GM04504 (cell line): ENCODE results near the gene MBNL1.
"Not testable (repeated sequence)": the region's sequence is repeated elsewhere in the genome, so short reads cannot be mapped to it uniquely, and the experiment has no call there.

Experiments used
- DNase-seq: peaks from one replicate; pipeline ENCODE4 v3.0.0-alpha.2; 2012; ENCODE audit warnings: low read depth

Gene MBNL1

DNA sequence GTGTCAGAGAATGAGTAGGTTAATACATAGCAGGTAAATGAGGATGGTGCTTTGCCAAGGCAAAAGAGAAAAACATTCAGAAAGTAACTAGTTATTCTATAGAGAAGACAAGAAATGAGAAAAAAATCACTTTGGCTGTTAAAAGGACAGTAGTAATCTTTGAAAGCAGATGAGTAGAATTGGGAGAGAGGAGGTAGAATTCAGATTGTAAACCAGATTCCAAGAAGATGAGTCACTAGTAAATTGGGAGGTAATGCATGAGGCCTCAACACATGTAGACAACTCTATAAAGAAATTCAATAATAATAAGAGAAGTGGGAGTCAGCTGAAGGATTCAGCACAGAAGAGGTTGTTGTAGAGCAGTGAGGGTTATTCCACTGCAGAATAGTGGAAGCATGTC, 81.4 kb downstream of the MBNL1 start:
- no peak for DNase-seq

DNA sequence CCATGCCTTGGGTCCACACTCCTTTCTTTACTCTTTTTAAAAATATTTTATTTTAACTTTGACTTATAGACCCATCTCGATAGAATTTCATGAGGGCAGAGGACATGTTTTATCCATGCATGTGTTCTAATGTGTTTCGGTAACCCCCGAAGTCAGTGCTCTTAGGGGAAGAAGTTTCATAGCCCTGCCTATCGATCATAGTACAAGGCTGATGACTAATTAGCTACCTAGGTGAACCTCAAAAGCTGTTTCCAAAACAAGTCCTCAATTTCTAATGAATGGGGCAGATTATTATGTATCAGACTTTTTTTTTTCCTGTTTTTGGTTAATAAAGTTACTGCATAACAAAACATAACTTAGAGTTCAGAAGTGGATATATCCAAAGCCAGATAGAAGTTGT, 82.0 kb downstream of the MBNL1 start:
- DNase-seq, result no peak

DNA sequence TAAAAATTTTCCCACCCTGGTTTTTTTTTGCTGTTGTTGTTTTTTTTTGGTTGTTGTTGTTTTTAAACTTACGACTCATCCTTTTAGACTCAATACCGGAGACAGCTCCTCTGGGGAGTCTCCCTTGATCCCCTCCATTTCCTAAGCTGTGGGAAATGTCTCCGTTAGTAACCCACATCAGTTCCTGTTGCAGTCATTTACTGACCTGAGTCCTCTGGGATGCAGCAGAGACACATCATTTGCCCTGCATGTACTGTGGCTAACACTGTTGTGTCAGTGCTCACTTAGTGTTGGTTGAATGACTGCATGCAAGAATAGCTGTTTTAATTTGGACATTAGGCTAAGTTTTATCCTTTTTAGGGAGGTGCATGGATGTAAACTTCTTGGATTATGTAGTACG, 83.8 kb downstream of the MBNL1 start:
- DNase-seq, result no peak

DNA sequence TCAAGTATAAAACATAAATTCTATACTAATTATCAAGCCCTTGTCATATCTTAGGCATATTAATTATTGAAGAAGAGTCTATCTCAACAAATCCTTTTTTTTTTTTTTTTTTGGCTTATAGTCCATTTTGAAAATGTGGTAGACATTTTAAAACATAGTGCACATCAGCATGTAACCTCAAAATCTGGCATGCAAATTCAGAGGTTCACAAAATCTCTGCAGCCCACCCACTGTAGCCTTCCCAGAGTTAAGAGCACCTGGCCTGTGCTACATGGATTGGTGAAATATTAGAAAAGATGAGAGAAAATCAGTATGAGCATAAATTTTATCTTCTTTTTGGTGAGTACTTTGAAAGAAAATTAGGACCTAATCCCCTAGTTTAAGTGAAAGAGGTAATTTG, 84.8 kb downstream of the MBNL1 start:
- DNase-seq, result no peak

DNA sequence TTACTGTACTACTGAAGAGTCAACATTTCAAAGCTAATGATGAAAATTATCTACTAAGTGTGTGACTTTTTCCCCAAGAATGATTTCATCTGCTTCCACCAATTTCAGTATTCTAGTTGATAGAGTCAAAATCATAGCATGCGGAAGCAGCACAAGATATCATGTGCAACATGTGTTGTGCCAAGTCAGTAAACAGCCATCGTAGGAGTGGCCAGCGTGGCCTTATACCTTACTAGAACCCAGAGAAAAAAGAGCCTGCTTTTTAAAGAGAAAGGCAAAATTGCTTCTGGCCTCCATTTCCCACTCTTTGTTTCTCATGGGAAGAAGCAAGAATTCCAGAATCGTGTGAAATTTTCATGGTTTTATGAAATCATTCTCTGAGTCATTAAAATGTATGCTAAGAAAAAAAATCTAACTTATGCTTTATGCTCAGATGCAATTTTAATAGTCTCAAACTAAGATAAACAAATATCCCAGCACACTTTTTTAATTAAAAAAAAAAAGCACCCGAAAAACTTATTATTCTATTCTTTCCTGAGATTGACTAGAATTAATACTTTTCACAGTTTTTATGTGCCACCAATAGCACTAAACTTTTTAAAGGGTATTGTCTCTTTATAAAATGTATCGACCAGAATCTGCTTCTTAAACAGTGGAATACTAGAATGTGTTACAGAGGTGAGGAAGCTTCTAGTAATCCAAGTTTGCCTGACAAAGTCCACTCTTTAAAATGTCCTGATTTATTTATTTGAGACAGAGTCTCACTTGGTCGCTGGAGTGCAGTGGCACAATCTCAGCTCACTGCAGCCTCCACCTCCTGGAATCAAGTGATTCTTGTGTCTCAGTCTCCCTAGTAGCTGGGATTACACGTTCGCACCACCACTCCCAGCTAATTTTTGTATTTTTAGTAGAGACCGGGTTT, 87.3 kb downstream of the MBNL1 start:
- no peak for DNase-seq

DNA sequence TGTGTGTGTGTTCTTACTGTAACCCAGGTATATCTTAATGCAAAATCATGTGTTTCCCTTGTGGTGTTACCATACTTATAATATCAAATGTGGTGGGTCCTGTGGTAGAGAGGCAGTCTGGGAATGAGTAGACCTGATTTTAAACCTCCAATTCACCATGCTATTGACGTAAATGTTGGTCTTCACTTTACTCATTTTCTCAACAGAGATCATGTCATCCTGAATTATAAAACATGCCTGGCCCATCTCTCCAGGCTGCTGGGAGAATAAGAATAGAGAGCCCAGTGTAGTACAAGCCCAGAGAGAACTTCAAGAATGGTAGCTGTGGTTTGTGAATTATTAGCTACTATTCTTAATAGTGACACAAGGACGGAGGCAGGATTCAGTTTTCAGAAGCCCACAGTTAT, 88.1 kb downstream of the MBNL1 start:
- DNase-seq, result no peak

DNA sequence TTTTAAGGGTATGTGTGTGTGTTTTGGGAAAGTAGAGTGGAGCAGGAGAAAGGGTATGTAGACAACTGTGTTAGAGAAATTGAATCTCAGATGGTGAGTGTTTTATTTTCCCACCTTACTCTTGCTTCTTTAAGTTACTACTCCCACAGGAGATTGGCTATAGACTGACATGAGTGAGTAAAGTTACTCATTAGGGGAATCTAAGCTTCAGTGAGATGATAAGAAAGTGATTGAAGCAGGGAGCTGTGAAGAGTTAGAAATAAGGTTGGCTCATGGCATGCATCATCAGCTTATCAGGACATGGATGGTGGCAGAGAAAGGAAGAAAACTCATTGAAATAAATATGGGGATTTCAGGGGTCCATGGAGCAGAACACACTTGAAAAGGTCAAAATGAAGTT, 88.9 kb downstream of the MBNL1 start:
- DNase-seq, result no peak

DNA sequence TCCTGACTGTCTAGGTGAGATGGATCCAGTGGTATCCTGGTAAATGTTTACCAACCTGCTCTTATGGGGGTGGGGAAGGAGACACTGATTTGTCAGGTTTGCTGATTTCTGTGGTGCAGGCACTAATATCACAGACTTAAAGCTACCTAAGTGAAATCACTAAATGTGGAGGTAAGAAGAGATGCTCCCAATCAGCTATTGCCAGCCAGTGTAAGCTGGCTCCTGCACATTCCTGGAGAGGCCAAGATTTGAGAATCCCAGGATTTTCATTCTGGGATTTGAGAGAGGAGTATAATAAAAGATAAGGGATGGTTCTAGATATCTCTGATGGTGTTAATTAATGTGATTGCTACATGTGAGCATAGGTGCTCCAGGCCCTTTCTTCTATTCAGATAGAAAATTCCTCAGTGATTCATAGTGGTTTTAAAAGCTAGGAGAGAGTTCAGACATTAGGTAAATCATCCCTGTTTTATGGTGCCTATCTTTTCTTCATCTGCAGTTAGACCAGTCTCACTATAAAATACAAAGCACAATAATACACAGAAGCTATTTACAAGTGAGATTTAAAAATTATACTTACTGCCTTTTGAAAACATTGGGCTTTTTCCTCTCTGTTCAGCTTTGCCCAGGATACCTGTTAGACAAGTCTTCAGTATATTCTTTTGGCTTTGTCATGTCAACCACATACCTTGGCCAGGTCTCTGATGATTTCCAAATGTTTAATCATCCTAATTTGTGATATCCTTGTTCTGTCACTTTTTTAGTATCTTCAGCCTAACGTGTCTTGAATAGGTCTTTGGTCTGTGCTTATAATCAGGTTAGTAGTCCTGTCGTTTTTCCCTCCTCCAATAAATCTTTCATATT, 90.9 kb downstream of the MBNL1 start:
- DNase-seq, result no peak

DNA sequence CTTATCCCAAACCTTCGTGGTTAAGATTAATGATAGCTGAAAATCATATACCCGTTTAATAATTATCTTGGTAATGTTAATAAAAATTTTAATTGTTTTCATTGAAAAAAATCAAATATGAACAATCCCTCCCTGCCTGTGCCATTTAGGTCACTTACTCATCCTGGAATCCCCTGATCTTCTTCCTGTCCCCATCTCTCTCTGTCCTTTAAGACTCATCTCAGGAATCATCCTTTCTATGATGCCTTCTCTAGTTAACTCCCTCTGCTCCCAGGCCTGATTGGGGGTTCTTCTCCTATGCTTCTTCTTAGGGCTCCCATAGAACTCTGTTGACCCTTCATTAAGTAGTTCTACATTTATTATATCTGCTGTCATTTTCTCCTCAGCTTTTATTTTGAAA, 91.6 kb downstream of the MBNL1 start:
- no peak for DNase-seq

DNA sequence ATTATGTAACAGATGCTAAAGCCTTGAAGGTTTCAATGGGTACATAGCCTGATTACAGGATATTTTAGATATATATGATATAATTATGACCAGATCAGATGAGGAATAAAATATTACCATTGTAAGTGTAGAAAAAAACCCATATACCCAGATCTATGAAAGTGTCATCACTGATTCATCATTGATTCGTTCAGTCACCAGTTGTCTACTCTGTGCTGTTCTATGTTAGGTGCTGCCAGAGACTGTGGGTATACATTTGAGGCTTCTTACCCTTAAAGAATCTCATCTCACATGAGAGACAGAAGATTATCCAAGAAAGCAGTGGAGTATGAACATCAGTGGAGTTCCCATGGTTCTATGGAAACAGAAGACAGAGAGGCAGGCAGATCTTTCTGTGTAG, 92.2 kb downstream of the MBNL1 start:
- no peak for DNase-seq

DNA sequence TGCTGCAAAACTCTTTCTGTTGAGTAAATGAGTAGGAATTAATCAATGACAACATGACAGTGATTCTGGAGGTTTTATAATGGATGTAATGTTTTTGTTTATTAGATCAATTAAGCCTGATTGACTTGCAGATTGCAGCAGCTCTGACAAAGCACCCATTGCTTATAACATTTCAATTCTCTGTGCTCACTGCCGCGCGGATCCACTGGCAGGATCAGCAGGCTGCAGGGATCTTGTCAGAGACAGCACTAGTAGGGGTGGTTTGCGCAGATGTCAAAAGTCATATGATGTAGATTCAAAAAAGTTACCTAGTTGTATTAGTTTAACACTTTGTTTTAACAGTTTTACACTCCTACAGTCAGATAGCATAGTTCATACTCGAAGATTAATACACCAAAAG, 93.4 kb downstream of the MBNL1 start:
- DNase-seq, result no peak

DNA sequence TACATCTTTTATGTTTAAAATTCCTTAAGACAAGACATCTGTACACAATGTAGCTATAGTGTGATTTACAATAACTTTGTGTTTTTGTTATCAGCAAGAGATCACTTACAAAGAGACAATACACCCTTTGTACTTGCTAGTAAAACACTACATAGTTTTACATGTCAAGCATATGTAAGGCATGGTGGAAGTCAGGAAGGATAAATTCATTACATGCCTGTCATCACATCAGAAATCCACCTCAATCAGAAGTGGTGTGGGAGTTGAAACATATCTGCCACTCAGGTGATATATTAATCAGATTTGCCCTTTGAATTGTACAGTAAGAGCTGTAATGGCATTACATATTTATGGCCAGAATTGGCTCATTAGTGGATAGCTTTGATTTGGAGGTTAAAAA, 95.5 kb downstream of the MBNL1 start:
- DNase-seq, result no peak

DNA sequence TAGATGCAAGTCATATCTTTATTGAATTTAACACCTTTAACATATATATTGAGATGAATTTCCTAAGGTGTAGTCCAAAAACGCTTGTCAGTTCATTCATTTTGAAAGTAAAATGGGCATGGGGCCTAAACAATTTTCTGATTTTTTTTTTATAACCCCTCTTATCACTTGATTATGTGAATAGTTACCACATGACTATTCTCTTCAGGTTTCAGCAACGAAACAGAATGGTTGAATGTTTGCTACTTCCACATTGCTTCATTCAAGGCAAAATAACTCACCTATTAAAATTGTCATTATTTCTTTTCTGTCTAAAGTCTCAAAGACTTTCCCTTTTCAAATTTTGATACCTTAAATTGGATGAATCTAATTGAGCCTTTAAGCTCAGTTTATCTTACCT, 96.4 kb downstream of the MBNL1 start:
- DNase-seq, result no peak

DNA sequence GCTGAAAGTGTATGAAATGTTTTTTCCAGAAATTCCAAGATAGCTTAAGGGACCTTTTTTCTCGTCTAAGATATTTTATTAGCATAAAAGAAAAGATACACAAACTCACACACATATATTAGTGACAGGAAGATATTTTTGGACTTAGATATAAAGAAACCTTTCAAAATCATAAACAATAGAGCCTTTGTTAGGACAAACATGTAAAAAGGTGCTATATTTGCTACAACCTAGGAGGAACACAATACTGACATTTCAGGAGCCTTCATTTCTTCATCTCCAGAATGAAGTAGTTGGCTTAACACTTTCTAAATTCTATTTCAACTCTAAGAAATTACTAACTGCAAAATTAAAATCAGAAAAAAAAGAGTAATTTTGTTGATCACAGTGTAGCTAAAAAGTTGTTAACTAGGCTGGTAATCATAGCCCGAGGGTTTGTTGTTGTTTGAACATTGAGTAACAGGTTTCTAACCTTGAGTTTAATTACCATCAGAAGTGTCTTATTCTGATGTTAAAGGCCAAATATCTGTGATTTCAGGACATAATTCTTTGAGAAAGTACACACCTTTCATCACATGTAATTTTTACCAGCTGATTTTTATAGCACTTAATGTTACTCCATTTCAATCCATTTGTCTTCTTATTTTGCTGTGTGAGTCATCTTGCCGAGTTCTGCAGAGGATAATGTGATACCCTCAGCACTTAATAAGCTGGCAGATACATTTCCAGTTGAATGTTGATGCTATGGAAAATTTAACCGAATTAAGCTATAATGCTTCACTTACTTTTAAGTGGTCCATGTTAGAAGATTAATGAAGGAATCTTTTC, 97.3 kb downstream of the MBNL1 start:
- DNase-seq, result no peak

DNA sequence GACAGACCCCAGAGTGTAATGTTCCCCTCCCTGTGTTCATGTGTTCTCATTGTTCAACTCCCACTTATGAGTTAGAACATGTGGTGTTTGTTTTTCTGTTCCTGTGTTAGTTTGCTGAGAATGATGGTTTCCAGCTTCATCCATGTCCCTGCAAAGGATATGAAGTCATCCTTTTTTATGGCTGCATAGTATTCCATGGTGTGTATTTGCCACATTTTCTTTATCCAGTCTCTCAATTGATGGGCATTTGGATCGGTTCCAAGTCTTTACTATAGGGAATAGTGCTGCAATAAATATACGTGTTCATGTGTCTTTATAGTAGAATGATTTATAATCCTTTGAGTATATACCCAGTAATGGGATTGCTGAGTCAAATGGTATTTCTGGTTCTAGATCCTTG, 98.5 kb downstream of the MBNL1 start:
- DNase-seq, result not testable (repeated sequence)

DNA sequence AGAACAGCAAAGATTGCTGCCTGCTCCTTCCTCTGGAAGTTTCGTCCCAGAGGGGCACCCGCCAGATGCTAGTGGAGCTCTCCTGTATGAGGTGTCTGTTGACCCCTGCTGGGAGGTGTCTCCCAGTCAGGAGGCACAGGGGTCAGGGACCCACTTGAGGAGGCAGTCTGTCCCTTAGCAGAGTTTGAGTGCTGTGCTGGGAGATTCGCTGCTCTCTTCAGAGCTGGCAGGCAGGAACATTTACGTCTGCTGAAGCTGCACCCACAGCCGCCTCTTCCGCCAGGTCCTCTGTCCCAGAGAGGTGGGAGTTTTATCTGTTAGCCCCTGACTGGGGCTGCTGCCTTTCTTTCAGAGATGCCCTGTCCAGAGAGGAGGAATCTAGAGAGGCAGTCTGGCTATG, 103.9 kb downstream of the MBNL1 start:
- not testable (repeated sequence) for DNase-seq

DNA sequence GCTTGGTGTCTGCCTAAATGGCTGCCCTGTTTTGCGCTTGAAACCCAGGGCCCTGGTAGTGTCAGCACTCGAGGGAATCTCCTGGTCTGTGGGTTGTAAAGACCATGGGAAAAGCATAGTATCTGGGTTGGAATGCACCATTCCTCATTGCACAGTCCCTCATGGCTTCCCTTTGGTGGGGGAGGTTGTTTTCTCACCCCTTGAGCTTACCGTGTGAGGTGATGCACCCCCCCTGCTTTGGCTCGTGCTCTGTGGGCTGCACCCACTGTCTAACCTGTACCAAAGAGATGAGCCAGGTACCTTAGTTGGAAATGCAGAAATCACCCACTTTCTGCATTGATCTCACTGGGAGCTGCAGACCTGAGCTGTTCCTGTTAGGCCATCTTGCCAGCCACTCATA, 104.7 kb downstream of the MBNL1 start:
- no peak for DNase-seq

DNA sequence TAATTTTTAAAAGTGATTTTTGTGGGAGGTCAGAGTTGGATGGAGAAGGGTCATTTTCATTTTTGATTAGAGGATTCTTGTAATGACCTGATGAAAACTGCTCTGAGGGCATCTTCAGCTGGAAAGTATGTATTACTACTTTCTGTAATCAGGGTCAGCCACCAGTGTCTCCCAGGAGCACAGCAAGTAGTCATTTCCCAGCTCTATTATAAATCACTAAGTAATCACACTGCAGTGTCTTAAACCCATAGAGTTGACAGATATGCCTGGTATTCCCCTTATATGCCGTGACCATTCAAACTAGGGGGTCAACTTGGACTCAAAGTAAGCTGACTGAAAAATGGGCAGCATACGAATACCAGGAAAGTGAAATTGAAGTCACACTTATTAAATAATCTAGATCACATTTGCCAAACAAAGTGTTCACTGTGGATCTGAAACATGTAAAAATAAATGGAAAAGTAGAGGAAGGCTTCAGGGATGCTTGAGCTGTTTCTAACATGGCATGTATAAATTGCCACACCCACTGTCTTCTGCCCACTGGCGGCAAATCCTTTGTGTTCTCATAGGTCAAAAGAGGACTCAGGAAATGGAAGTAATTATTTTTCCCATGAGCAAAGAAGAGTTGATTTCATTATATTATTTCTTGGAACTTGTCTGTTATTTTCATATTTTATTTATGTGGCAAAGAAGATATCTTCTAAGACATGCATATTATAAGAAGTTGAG, 105.7 kb downstream of the MBNL1 start:
- no peak for DNase-seq

DNA sequence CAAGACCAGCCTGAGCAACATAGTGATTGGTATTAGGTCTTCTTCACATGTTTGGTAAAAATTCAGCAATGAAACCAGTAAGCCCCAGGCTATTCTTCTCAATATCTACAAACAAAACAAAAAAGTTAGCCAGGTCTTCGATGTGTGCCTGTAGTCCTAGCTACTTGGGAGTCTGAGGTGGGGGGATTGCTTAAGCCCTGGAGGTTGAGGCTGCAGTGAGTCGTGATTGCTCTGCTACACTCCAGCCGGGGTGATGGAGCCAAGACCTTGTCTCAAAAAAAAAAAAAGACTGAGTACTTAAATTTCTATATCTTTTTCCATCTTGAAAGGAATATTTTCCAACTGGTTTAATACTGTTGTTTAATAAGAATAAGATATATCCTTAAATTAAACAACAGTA, 106.8 kb downstream of the MBNL1 start:
- no peak for DNase-seq

DNA sequence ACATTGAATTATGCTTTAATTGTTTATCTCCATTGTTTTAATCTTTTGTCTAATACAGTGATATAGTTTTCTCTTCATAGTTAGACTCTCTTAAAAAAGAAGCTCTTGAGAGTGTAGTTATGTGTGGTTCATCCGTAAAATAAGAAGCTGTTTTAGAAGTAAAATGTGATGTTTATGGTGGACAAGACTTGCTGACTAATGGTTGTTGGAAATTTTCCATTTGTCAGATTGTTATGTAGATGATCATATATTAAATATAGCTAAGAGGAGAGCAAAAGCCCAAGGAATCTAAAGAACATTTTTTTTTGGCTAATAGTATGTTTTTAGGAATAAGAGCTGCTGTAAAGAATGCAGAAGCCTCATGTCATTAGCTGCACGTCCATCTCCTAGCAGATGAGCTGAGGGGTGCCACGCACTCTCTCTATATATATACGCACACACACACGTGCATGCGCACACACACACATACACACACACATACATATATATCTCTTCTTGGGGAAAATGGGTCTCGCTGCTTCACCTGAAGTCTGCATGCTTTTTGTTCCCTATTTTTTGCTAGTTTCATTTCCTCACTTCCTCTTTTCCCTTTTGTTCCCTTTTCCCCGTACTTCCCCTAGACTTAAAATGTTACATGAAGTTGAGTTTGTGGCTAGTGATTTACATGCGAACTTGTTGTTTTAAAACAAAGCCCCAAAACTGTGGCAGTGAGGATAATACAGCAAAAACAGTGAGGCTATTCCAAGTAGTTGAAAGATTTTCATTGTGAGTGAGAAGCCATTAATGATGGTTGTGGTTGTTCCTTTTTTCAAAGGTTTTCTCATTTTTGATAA, 107.8 kb downstream of the MBNL1 start:
- DNase-seq, result no peak

DNA sequence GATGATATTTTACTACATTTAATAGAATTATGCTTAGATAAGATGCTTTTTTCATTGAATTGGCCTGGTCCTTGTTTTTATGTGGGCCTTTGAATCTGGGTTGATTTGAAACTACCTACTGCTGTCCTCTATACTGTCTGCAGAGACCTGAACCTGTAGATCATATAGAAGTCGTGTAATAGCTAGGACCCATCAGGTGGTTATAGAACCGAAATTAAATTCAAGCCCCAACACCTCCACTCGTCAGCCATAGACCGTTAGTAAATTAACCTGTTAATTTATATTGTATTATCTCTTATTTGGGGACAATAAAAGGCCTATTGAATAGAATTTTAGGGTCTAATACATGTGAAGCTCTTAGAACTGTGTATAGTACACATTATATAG, 108.4 kb downstream of the MBNL1 start:
- DNase-seq, result no peak
